ENCODE results near the gene TRAF5. TPM values are rescaled to one million over a fixed set of nuclear protein-coding genes. Genes with fewer than 3 reads are reported as not detected.
A peak's percentile ranks its signal among the peaks of the same experiment; 100 is the strongest.

The TRAF5 gene
- total RNA-seq, 1 experiment from 2014 or later, result 15.2 TPM

- Mint-ChIP-seq H3K36me3 (ENCODE audit: insufficient read depth, unreplicated experiment) (no peaks in the 10 kb centered on the region), H3K4me1 (ENCODE audit: low read depth, unreplicated experiment) (peaks cover 31% of the 10 kb centered on the region), H3K27ac (ENCODE audit: unreplicated experiment) (no peak overlapping the region), H3K4me3 (ENCODE audit: low read depth, unreplicated experiment) (no peak overlapping the region), H3K27me3 (ENCODE audit: unreplicated experiment) (no peaks in the 10 kb centered on the region), H3K9me3 (ENCODE audit: low read depth, unreplicated experiment) (no peaks in the 10 kb centered on the region)
- no TSS peak for BruUV-seq (replicated peaks)
- no peak for DNase-seq
- TF ChIP-seq, protein P1, sequence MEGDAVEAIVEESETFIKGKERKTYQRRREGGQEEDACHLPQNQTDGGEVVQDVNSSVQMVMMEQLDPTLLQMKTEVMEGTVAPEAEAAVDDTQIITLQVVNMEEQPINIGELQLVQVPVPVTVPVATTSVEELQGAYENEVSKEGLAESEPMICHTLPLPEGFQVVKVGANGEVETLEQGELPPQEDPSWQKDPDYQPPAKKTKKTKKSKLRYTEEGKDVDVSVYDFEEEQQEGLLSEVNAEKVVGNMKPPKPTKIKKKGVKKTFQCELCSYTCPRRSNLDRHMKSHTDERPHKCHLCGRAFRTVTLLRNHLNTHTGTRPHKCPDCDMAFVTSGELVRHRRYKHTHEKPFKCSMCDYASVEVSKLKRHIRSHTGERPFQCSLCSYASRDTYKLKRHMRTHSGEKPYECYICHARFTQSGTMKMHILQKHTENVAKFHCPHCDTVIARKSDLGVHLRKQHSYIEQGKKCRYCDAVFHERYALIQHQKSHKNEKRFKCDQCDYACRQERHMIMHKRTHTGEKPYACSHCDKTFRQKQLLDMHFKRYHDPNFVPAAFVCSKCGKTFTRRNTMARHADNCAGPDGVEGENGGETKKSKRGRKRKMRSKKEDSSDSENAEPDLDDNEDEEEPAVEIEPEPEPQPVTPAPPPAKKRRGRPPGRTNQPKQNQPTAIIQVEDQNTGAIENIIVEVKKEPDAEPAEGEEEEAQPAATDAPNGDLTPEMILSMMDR (IDR thresholded peaks at IDR 0.05; ENCODE audit: unreplicated experiment), result no peak
- CTCF ChIA-PET, result no interaction called here
- intact Hi-C loops (cut with micrococcal nuclease; ENCODE audit: unreplicated experiment), result no loop called here
These were observed 44.9 kb downstream of the TRAF5 start for GRCh38 chr1:211371406-211372105.

DNA sequence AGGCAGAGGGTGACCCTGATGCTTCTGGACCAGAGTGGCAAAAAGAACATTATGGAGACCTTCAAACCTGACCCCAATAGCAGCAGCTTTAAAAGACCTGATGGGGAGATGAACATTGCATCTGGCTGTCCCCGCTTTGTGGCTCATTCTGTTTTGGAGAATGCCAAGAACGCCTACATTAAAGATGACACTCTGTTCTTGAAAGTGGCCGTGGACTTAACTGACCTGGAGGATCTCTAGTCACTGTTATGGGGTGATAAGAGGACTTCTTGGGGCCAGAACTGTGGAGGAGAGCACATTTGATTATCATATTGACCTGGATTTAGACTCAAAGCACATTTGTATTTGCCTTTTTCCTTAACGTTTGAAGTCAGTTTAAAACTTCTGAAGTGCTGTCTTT lies 45.8 kb downstream of the TRAF5 start:
- peaks cover 31% of the 10 kb centered on the region for H3K4me1 Mint-ChIP-seq (ENCODE audit: low read depth, unreplicated experiment)
- no peaks in the 10 kb centered on the region for H3K9me3 Mint-ChIP-seq (ENCODE audit: low read depth, unreplicated experiment)
- CTCF ChIA-PET, result no interaction called here
- H3K4me3 Mint-ChIP-seq (ENCODE audit: low read depth, unreplicated experiment), result no peak overlapping the region
- DNase-seq, result no peak
- TF ChIP-seq, protein P1 (IDR thresholded peaks at IDR 0.05; ENCODE audit: unreplicated experiment), result no peak
- H3K27me3 Mint-ChIP-seq (ENCODE audit: unreplicated experiment), result no peaks in the 10 kb centered on the region
- intact Hi-C loops (cut with micrococcal nuclease; ENCODE audit: unreplicated experiment), result no loop called here
- no peak overlapping the region for H3K27ac Mint-ChIP-seq (ENCODE audit: unreplicated experiment)
- no peaks in the 10 kb centered on the region for H3K36me3 Mint-ChIP-seq (ENCODE audit: insufficient read depth, unreplicated experiment)
- BruUV-seq (replicated peaks), result no TSS peak

GRCh38 chr1:211375146-211375818 lies 48.6 kb downstream of the TRAF5 start:
- CTCF ChIA-PET, result interaction anchor here (1.5 kb wide), 1 partner anchor 12 kb away, joined by 3 read pairs; no protein-coding TSS in a partner anchor
- H3K36me3 Mint-ChIP-seq (ENCODE audit: insufficient read depth, unreplicated experiment), result no peaks in the 10 kb centered on the region
- TF ChIP-seq, protein P1 (IDR thresholded peaks at IDR 0.05; ENCODE audit: unreplicated experiment), result no peak
- H3K9me3 Mint-ChIP-seq (ENCODE audit: low read depth, unreplicated experiment), result no peaks in the 10 kb centered on the region
- intact Hi-C loops (cut with micrococcal nuclease; ENCODE audit: unreplicated experiment), result no loop called here
- BruUV-seq (replicated peaks), result no TSS peak
- H3K27ac Mint-ChIP-seq (ENCODE audit: unreplicated experiment), result peak overlapping the region; percentile 65
- peaks cover 31% of the 10 kb centered on the region for H3K4me1 Mint-ChIP-seq (ENCODE audit: low read depth, unreplicated experiment)
- no peak for DNase-seq
- no peaks in the 10 kb centered on the region for H3K27me3 Mint-ChIP-seq (ENCODE audit: unreplicated experiment)
- peak overlapping the region; percentile 3 for H3K4me3 Mint-ChIP-seq (ENCODE audit: low read depth, unreplicated experiment)

DNA sequence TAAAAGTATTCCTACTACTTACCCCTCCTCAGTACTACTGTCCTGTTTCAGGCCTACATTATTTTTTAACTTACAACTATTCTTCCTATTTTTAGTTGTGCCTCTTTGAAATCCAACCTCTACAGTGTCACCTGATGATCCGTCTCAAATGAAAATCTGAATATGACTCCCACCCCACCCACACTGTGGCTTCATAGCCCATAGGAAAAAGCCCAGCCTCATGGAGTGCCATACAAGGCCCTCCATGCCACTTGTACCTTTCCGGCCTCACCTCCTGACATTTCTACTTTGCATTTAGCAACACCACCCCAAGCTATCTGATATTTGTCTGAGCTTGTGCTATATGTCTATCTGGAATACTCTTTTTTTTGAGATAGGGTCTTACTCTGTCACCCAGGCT lies 49.3 kb downstream of the TRAF5 start:
- H3K4me1 Mint-ChIP-seq (ENCODE audit: low read depth, unreplicated experiment), result peaks cover 31% of the 10 kb centered on the region
- H3K36me3 Mint-ChIP-seq (ENCODE audit: insufficient read depth, unreplicated experiment), result no peaks in the 10 kb centered on the region
- no peak for DNase-seq
- TF ChIP-seq, protein P1 (IDR thresholded peaks at IDR 0.05; ENCODE audit: unreplicated experiment), result no peak
- no TSS peak for BruUV-seq (replicated peaks)
- no peaks in the 10 kb centered on the region for H3K9me3 Mint-ChIP-seq (ENCODE audit: low read depth, unreplicated experiment)
- H3K4me3 Mint-ChIP-seq (ENCODE audit: low read depth, unreplicated experiment), result no peak overlapping the region
- peak overlapping the region; percentile 65 for H3K27ac Mint-ChIP-seq (ENCODE audit: unreplicated experiment)
- intact Hi-C loops (cut with micrococcal nuclease; ENCODE audit: unreplicated experiment), result no loop called here
- H3K27me3 Mint-ChIP-seq (ENCODE audit: unreplicated experiment), result no peaks in the 10 kb centered on the region
- CTCF ChIA-PET, result interaction anchor here (1.5 kb wide), 1 partner anchor 12 kb away, joined by 3 read pairs; no protein-coding TSS in a partner anchor

All from Calu3 (cell line).